SK-N-SH (cell line): Measurements from ENCODE around the gene ARHGAP42. TPM values are rescaled to one million over a fixed set of nuclear protein-coding genes. Genes with fewer than 3 reads are reported as not detected.

Experiments used
- CTCF ChIA-PET: fragments of 300-600, 350-600 bp; formaldehyde crosslinking; extraction: SDS; loops from one replicate; lab custom pipeline; 2021; lab: Yijun Ruan, JAX
- POLR2A ChIA-PET: fragments of 350-600 bp; sonication (Branson Sonifier 250); formaldehyde crosslinking; extraction: SDS; loops from one replicate; lab custom pipeline; 2020; ENCODE audit warnings: antibody characterized with exemption, inconsistent platforms; lab: Yijun Ruan, JAX
- DNase-seq: peaks from one replicate; pipeline ENCODE4 v3.0.0; 2012
- H2AFZ ChIP-seq: fragments of 200-600 bp; sonication (generic); 2 replicates; pipeline ENCODE4 v1.8.1; 2016; ENCODE audit warnings: antibody characterized with exemption, mild to moderate bottlenecking, low read depth
- H3F3A ChIP-seq: fragments of 200-600 bp; sonication (generic); replicated peaks from 2 replicates; pipeline ENCODE3; 2016; ENCODE audit warnings: antibody characterized with exemption, mild to moderate bottlenecking; ENCODE audit not compliant: insufficient read depth
- H3K27ac ChIP-seq, 2 experiments: fragments of 200-500 bp in 1 of 2; fragments of 200-600 bp in 1 of 2; sonication (Bioruptor generic) in 1 of 2; sonication (generic), shearing (Covaris generic) in 1 of 2; 2 replicates each; pipeline versions ENCODE4 v1.5.1 to v1.6.1; 2014 to 2016; ENCODE audit warnings: low read depth in 2 of 2, inconsistent platforms in 1 of 2, low read length in 1 of 2, mild to moderate bottlenecking in 1 of 2, mixed read lengths in 1 of 2
- H3K27me3 ChIP-seq: fragments of 200-600 bp; sonication (generic), shearing (Covaris generic); 2 replicates; pipeline ENCODE4 v1.6.1; 2016; ENCODE audit warnings: mixed run types; ENCODE audit not compliant: insufficient read depth
- H3K36me3 ChIP-seq, 2 experiments: fragments of 200-500 bp in 1 of 2; fragments of 200-600 bp in 1 of 2; sonication (Bioruptor generic) in 1 of 2; sonication (generic) in 1 of 2; replicated peaks in 1 of 2; 2 replicates each; pipeline versions ENCODE3 to v1.5.1; 2014 to 2016; ENCODE audit warnings: low read length in 1 of 2, mild to moderate bottlenecking in 1 of 2; ENCODE audit not compliant: insufficient read depth in 2 of 2, control insufficient read depth in 1 of 2
- H3K4me1 ChIP-seq, 2 experiments: fragments of 200-500 bp in 1 of 2; fragments of 200-600 bp in 1 of 2; sonication (Bioruptor generic) in 1 of 2; sonication (generic), shearing (Covaris generic) in 1 of 2; 2 replicates each; pipeline versions ENCODE4 v1.5.1 to v1.6.1; 2014 to 2016; ENCODE audit warnings: low read depth in 1 of 2, low read length in 1 of 2, mixed run types in 1 of 2; ENCODE audit not compliant: insufficient read depth in 2 of 2, control insufficient read depth in 1 of 2
- H3K4me2 ChIP-seq: fragments of 200-600 bp; sonication (generic), shearing (Covaris generic); 2 replicates; pipeline ENCODE4 v1.6.1; 2017; ENCODE audit warnings: mixed run types
- H3K4me3 ChIP-seq, 2 experiments: fragments of 200-500 bp in 1 of 2; fragments of 200-600 bp in 1 of 2; sonication (Bioruptor generic) in 1 of 2; sonication (generic), shearing (Covaris generic) in 1 of 2; 2 replicates each; pipeline versions ENCODE4 v1.5.1 to v1.8.1; 2014 to 2016; ENCODE audit warnings: low read depth in 2 of 2, inconsistent platforms in 1 of 2, low read length in 1 of 2, mild to moderate bottlenecking in 1 of 2, mixed read lengths in 1 of 2, moderate library complexity in 1 of 2
- H3K79me2 ChIP-seq: fragments of 200-600 bp; sonication (generic); 2 replicates; pipeline ENCODE4 v1.8.1; 2017; ENCODE audit warnings: mild to moderate bottlenecking; ENCODE audit not compliant: insufficient read depth
- H3K9ac ChIP-seq: fragments of 200-600 bp; sonication (generic); 2 replicates; pipeline ENCODE4 v1.6.1; 2017; ENCODE audit warnings: mixed run types
- H3K9me2 ChIP-seq: fragments of 200-600 bp; sonication (generic); 2 replicates; pipeline ENCODE4 v1.6.1; 2017; ENCODE audit warnings: mixed run types
- H3K9me3 ChIP-seq: fragments of 200-600 bp; sonication (generic); 2 replicates; pipeline ENCODE4 v1.6.1; 2017; ENCODE audit warnings: mixed run types, mild to moderate bottlenecking, moderate library complexity
- H4K20me1 ChIP-seq: fragments of 200-600 bp; sonication (generic); 2 replicates; pipeline ENCODE4 v1.6.1; 2017; ENCODE audit warnings: mild to moderate bottlenecking, mixed run types; ENCODE audit not compliant: insufficient read depth
- CHD2 ChIP-seq: fragments of 150-350 bp; IDR thresholded peaks from 2 replicates; pipeline ENCODE4 v1.6.1; 2018; ENCODE audit warnings: low read length; ENCODE audit not compliant: partially characterized antibody
- CTCF ChIP-seq: fragments of 200-600 bp; sonication (generic); IDR thresholded peaks from 2 replicates; pipeline ENCODE4 v1.6.1; 2017; ENCODE audit warnings: antibody characterized with exemption, mild to moderate bottlenecking, moderate library complexity
- ELF1 ChIP-seq: IDR thresholded peaks from 2 replicates; pipeline ENCODE4 v1.4.0; 2012
- EZH2phosphoT487 ChIP-seq: fragments of 200-600 bp; sonication (generic); IDR thresholded peaks from 2 replicates; pipeline ENCODE4 v1.6.1; 2017; ENCODE audit warnings: low read depth, mixed run types, mild to moderate bottlenecking, antibody characterized with exemption, moderate library complexity, borderline replicate concordance
- FOSL2 ChIP-seq: IDR thresholded peaks from 2 replicates; pipeline ENCODE4 v1.4.0; 2012; ENCODE audit warnings: low read depth, mild to moderate bottlenecking, moderate library complexity, borderline replicate concordance
- GABPA ChIP-seq: IDR thresholded peaks from 2 replicates; pipeline ENCODE4 v1.4.0; 2012; ENCODE audit warnings: low read depth, mild to moderate bottlenecking
- MEF2A ChIP-seq: IDR thresholded peaks from 2 replicates; pipeline ENCODE4 v1.4.0; 2012; ENCODE audit warnings: low read depth, borderline replicate concordance
- PBX3 ChIP-seq: IDR thresholded peaks from 2 replicates; pipeline ENCODE4; 2012
- RAD21 ChIP-seq: IDR thresholded peaks from 2 replicates; pipeline ENCODE4 v1.6.1; 2012; ENCODE audit warnings: mild to moderate bottlenecking, low read length
- RFX5 ChIP-seq: IDR thresholded peaks from 2 replicates; pipeline ENCODE4 v1.6.1; 2012; ENCODE audit warnings: mild to moderate bottlenecking, improper control_type of control experiment, low read length
- TAF1 ChIP-seq: IDR thresholded peaks from 2 replicates; pipeline ENCODE4 v1.6.1; 2012; ENCODE audit warnings: low read depth, mild to moderate bottlenecking, low read length, moderate library complexity, borderline replicate concordance
- TCF12 ChIP-seq: IDR thresholded peaks from 2 replicates; pipeline ENCODE4 v1.4.0; 2012
- USF1 ChIP-seq: IDR thresholded peaks from 2 replicates; pipeline ENCODE4 v1.4.0; 2012; ENCODE audit warnings: low read depth, borderline replicate concordance
- WGBS: methylation state at CpG from one replicate; pipeline ENCODE4 v1.1.6; 2017; ENCODE audit warnings: low lambda C conversion rate; 5-methylcytosine and 5-hydroxymethylcytosine counted together
- polyA plus RNA-seq, 3 experiments: library from polyadenylated mRNA; depleted of rRNA; stranded (reverse); fragments of >200 nt; gene quantifications; 2 replicates each; pipeline ENCODE4 v1.2.3, GENCODE V29; 2012

Gene ARHGAP42
- polyA plus RNA-seq, 1 of the 3 experiments (the other 2 are of a cell fraction) = 0.02 TPM

DNA sequence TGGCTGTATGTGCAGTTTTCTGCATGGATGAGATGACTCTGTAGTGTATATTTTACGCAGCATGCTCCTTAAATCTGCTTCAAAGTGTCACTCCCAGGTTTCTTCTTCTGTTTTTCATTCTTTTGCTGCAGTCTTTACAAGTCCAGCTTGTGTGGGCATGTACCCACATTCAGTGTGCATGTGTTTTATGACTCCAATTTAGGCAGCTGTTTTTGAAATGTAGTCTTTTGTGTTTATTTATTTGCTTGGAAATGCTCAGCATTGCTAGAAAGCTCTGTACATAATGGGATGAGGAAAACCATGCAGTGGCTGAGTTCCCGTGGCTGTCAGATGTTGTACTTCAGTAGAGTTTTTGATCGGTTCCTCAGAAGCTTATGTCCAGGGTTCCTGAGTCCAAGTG, 138.5 kb downstream of the ARHGAP42 start (continued):
- TF ChIP-seq EZH2phosphoT487 (no peak), RAD21 (no peak), TCF12 (no peak), MEF2A (no peak), FOSL2 (no peak), CHD2 (no peak), RFX5 (no peak), TAF1 (no peak), ELF1 (no peak), GABPA (no peak), USF1 (no peak)

DNA sequence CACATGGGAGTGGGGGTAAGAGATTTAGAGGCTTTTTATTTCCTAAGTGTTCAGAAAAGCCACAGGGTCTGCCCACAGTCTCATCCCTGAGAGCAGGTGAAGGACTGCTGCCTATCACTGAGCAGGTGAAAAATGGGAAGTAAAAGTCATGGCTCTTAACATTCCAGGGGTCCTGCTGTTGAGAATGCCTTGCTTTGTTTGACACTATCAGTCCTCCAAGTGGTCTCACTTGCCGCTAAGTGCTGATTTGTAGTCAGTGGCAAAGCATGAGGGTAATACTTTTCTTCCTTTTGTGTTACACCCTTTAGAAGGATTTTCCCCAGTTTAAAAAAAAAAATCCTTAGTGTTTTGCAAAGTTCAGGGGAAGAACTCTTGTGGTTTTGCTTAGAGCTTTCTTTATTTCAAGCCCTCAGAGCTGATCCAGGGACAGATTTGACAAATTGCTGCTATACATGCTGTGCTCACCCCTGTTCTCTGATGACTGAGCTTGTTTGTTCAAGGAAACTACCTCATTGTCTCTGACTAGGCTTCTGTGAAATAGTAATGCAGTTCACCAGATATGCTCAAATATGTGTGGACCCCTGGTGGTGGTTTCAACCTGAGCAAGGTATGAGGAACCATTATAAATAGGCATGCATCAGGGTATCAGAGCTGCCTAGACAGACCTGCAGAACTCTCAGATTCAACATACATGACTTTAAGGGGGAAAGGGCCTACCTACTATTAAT, 141.0 kb downstream of the ARHGAP42 start:
- H3K79me2 ChIP-seq = no peaks in the 10 kb centered on the region
- H3K36me3 ChIP-seq = no peaks in the 10 kb centered on the region
- H4K20me1 ChIP-seq = no peaks in the 10 kb centered on the region
- ChIA-PET POLR2A (no interaction called here), CTCF (interaction anchor here (1.0 kb wide), 1 partner anchor 8 kb away, joined by 3 read pairs; no protein-coding TSS in a partner anchor)
- H3K9me3 ChIP-seq = no peaks in the 10 kb centered on the region
- no peak overlapping the region for H3K4me3 ChIP-seq
- H3K27me3 ChIP-seq = peaks cover 17% of the 10 kb centered on the region; the same call in 1 of the 2 replicates
- TF ChIP-seq CTCF = peak; percentile 17; the same call in 1 of the 2 replicates
- no peak for TF ChIP-seq PBX3
- no peak overlapping the region for H3K4me2 ChIP-seq
- H3K9ac ChIP-seq = no peak overlapping the region
- H3K27ac ChIP-seq = no peak overlapping the region
- H3K4me1 ChIP-seq = no peaks in the 10 kb centered on the region; a peak in 1 of 4 replicates
- WGBS = 43% methylated on average over 1 of the region's 1 CpG
- DNase-seq = no peak
- no peaks in the 10 kb centered on the region for H3F3A ChIP-seq
- no peaks in the 10 kb centered on the region for H3K9me2 ChIP-seq
- H2AFZ ChIP-seq = no peak overlapping the region
